ENCODE results near the gene LCK.

GRCh38 chr1:32305310-32305709 is 54.2 kb downstream of the LCK start:
- TF ChIP-seq, protein P1, sequence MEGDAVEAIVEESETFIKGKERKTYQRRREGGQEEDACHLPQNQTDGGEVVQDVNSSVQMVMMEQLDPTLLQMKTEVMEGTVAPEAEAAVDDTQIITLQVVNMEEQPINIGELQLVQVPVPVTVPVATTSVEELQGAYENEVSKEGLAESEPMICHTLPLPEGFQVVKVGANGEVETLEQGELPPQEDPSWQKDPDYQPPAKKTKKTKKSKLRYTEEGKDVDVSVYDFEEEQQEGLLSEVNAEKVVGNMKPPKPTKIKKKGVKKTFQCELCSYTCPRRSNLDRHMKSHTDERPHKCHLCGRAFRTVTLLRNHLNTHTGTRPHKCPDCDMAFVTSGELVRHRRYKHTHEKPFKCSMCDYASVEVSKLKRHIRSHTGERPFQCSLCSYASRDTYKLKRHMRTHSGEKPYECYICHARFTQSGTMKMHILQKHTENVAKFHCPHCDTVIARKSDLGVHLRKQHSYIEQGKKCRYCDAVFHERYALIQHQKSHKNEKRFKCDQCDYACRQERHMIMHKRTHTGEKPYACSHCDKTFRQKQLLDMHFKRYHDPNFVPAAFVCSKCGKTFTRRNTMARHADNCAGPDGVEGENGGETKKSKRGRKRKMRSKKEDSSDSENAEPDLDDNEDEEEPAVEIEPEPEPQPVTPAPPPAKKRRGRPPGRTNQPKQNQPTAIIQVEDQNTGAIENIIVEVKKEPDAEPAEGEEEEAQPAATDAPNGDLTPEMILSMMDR (IDR thresholded peaks at IDR 0.05) = no peak
- no peak for TF ChIP-seq POLR2A (IDR thresholded peaks at IDR 0.05)
